A549 treated with AZD2906 at 1 μM for 4 hours (cell line): ENCODE data around the gene HOXD8. TPM values are rescaled to one million over a fixed set of nuclear protein-coding genes. Genes with fewer than 3 reads are reported as not detected.

Source experiments
- total RNA-seq: library from RNA; stranded (reverse); fragments of 200-300 nt; extraction: Qiagen RNA extraction; gene quantifications from 5 replicates; pipeline ENCODE4 v1.2.3, GENCODE V29; 2022

The HOXD8 gene
- total RNA-seq = 5.0 to 6.2 TPM (median 5.3 TPM) in 5 replicates

DNA sequence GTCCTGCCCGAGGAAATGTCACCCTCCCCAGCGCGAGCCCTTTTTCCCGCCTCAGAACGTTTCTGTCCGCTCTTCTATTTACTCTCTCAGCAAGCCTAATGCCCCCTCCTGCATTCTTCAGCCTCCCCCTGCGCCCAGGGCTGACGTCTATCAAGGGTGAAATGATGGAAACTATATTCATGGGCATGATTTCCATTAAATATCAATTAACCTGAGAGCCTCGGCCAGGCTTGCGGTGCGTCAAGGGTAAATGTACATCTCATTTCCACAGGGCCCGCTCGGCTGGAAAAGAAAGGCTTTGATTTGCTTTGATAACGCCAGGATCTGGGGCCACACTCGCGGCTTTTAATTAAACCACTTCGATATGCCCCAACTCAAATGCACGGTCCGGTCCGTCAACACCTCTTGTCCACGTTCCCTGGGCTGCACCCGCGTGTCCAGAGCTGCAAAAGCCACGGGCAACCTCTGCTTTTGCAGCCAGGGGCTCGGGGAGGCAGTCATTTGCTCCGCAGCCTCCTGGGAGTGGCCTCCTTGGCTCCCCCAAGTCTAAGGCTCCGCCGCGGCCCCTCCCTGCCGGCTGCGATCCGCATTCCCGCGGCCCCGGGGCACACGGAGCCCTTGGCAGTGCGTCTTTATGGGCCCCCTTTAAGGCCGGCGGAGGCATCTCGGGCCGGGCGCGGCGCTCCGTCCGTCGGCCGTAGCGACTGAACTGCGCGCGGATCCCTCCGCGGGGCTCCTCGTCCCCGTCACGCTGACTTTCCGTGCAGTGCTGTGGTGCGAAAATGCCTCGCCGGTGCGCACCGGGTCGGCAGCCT, at the start of gene HOXD8:
HOXD8 (plus strand) TSS at position 724 of the 815 bp plus-strand sequence. CDS start 662 bp downstream, outside the sequence.

DNA sequence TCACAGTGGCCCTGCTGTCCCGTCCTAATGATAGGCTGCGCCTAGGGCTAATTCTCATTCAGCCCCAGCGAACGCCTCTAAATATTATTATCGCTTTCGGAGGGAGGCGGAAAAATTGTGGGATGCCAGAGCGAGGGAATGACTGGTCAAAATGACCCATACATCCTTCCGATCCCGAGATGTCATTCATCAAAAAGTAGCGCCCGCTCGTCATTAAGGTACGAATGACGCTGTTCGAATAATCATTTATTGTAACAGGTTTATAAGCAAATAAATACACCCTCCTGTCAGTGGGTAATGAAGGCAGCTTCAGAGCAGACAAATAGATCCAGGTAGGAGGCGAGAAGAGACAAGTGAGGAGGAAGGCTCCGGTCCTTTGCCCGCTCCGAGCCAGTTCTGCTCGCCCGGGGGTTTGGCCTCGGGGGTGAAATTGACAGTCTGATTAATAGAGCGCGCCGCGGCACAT, 45.7 kb upstream of the HOXD8 start, which contains the start of gene EVX2:
EVX2 (minus strand) TSS at position 167 of the 466 bp plus-strand sequence. CDS start 186 bp downstream, outside the sequence.

DNA sequence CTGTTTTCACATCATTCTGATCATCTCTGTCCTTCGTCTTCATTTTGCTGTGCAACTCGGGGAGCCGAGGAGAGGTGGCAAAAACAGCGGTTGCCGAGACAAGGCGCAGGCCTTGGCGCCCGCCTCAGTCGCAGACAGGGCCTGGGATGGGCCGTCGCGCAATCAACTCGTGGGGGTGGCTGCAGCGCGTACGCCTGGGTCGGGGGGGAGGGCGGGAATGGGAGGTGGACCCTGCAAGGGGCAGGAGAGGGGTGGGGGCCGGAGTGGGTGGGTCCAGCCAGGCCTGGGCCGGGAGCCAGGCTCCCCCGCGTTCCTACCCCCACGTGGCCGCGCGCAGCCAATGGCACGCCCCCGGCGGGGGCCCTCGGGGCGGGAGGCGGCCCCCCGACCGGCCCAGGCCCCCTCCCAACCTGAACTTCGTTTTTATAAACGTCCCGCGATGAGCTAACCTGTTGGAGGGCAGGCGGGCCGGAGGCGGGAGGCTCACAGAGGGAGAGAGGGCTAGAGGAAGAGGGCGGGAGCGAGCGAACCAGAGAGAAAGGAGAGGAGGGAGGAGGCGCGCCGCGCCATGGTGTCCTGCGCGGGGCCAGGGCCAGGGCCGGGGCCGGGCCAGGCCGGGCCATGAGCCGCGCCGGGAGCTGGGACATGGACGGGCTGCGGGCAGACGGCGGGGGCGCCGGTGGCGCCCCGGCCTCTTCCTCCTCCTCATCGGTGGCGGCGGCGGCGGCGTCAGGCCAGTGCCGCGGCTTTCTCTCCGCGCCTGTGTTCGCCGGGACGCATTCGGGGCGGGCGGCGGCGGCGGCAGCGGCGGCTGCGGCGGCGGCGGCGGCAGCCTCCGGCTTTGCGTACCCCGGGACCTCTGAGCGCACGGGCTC, 37.0 kb upstream of the HOXD8 start, which contains the start of gene HOXD13:
HOXD13 (plus strand) TSS at position 452 of the 875 bp plus-strand sequence; CDS start at position 622, 170 bp downstream.

DNA sequence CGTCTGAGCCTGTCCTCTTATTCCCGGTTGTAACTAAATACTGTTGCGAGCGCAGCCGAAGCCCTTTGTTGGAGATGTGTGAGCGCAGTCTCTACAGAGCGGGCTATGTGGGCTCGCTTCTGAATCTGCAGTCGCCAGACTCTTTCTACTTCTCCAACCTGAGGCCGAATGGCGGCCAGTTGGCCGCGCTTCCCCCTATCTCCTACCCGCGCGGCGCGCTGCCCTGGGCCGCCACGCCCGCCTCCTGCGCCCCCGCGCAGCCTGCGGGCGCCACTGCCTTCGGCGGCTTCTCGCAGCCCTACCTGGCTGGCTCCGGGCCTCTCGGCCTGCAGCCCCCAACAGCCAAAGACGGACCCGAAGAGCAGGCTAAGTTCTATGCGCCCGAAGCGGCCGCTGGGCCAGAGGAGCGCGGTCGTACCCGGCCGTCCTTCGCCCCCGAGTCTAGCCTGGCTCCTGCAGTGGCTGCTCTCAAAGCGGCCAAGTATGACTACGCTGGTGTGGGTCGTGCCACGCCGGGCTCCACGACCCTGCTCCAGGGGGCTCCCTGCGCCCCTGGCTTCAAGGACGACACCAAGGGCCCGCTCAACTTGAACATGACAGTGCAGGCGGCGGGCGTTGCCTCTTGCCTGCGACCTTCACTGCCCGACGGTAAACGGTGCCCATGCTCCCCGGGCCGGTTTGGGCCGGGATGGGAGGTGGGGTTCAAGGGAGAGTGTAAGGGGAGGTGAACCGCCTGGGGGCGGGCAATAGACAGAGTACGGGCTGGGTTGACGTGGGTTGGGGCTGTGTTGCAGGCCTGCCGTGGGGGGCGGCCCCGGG, 29.6 kb upstream of the HOXD8 start, which contains the start of gene HOXD12:
HOXD12 (plus strand) TSS at position 68 of the 819 bp plus-strand sequence; CDS start at position 75, 7 bp downstream.

DNA sequence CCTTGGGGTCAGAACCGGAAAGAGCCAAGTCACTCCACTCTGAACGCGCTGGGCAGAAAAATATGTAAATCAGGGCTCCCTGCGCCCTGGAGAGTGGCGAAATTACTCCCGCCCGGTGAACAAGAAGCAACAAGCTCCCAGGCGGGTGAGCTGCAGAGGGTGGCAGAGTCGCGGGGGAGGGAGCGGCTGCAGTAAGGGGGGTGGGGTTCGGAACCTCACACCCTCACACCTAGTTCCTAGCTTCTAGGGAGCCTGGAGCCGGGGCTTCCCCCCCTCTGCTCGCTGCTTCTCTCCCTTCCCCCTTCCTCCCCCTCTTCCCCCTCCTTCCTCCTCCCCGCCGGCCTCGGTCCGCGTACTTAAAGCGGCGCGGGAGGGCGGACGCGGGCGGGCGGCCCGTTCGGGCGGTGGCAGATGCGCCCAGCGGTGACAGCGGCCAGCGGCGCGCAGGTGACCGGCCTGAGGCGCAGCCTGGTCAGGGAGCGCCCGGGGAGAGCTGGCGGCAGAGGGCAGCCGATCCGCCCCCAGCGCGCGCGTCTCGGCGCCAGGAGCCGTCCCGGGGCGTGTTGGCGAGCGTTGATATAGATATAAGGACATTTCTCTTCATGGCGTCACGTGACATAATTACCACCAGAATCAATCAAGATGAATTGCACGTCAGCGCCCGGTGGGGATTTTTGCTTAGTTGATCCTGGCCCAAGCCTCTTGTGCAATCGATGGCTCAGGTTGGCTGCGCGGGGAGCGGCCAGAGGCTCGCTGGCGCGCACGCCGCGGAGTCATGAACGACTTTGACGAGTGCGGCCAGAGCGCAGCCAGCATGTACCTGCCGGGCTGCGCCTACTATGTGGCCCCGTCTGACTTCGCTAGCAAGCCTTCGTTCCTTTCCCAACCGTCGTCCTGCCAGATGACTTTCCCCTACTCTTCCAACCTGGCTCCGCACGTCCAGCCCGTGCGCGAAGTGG, 22.6 kb upstream of the HOXD8 start, which contains the start of gene HOXD11:
HOXD11 (plus strand) TSS at position 700 of the 959 bp plus-strand sequence; CDS start at position 776, 76 bp downstream.

DNA sequence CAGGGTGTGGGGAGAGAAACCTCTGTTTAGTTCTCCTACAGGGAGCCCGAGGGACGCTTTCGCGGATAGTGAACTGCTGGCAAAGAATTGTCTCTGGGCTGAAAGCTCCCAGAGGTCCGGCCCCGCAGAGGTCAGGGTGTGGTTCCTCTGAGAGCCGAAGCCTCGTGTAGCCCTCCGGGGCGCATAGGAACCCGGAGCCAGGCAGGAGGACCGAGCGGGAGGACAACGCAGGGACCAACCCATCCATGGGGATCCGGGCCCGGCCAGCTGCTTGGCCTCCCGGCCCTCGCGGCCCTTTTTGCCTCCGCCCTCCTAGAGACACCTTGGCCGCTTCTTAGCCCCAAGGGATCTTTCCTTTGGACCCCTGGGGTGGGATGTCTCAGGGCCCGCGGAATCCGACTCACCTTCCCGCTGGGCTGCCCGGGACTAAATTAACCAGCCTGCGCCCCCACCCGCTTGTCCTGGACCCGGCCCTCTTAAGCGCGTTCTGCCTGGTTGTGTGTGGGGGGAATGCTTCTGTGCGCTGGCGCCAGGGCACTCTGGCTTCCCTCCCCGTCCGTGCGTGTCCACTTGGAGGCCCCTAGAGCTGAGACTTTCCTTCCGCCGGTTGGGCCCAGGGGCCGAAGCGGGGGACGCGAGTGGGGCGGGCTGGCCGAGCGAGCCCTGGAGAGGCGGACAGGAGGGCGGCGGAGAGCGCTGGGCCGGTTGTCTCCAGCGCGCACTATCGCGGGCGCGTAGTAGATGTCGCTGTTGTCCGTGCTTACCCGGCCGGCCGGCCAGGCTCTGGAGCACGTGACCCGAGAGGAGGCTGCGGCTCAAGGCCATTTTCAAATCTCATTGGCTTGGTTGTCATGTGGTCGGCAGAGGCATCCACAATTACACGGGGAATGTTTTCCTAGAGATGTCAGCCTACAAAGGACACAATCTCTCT, 13.4 kb upstream of the HOXD8 start, which contains the start of gene HOXD10:
HOXD10 (plus strand) TSS at position 896 of the 931 bp plus-strand sequence. CDS start 56 bp downstream, outside the sequence.

DNA sequence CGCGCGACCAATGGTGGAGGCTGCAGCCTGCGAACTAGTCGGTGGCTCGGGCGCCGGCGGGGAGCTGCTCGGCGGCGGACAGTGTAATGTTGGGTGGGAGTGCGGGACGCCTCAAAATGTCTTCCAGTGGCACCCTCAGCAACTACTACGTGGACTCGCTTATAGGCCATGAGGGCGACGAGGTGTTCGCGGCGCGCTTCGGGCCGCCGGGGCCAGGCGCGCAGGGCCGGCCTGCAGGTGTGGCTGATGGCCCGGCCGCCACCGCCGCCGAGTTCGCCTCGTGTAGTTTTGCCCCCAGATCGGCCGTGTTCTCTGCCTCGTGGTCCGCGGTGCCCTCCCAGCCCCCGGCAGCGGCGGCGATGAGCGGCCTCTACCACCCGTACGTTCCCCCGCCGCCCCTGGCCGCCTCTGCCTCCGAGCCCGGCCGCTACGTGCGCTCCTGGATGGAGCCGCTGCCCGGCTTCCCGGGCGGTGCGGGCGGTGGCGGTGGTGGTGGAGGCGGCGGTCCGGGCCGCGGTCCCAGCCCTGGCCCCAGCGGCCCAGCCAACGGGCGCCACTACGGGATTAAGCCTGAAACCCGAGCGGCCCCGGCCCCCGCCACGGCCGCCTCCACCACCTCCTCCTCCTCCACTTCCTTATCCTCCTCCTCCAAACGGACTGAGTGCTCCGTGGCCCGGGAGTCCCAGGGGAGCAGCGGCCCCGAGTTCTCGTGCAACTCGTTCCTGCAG, 6.7 kb upstream of the HOXD8 start, which contains the start of gene HOXD9:
HOXD9 (plus strand) TSS at position 37 of the 728 bp plus-strand sequence; CDS start at position 87, 50 bp downstream.

DNA sequence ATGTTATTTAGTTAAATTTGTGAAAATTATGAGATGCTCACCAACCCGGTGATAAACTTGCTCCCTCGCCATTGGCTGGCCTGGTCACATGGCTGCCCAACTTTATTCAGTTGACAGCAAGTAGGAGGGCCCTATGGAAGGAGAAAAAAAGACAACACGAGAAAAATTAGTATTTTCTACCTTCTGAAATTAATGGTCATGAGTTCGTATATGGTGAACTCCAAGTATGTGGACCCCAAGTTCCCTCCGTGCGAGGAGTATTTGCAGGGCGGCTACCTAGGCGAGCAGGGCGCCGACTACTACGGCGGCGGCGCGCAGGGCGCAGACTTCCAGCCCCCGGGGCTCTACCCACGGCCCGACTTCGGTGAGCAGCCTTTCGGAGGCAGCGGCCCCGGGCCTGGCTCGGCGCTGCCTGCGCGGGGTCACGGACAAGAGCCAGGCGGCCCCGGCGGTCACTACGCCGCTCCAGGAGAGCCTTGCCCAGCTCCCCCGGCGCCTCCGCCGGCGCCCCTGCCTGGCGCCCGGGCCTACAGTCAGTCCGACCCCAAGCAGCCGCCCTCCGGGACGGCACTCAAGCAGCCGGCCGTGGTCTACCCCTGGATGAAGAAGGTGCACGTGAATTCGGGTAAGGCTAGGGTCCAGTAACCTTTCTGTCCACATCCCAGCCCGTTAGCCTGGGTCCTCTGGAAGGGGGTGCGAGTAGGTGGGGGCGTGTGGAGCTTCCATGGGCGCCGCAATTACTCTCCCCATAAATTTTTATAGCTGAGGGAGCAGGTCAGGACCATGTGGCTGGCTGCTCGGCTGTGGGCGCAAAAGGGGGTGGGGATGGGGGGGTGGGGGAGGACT, 22.2 kb downstream of the HOXD8 start, which contains the start of gene HOXD4:
HOXD4 (plus strand) TSS at position 109 of the 846 bp plus-strand sequence; CDS start at position 193, 84 bp downstream.

DNA sequence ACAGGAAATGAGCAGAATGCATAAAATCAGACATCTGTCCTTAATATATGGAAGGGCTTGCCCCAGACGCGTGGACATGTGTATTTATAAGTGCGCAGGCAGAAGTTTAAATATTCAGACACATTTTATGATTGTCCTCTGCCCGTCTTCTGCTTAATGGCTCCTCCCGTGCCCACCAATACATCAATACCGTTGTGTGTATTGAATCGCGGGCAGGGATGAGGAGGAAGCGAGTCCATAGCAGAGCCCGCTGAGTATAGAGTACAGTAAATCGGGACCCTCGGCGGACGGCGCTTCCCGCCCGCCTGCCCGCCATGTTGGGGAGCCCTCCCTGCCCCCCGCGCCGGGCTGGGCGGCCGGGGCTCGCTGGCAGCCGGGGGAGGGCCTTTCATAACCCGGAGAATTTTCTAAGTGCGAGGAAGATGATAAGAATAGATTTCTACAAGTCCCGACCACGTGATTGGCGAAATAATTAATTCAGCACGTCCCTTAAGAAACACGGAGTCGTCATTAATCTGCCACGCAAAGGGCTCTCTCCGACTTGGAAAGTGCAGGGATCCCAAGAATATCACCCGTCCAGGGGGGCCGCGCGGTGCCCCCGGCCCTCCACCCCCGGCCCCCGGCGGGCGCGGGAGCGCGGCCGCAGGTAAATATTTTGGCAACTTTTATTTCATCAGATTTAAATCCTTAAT, 27.4 kb downstream of the HOXD8 start, which contains the start of gene HOXD3:
HOXD3 (plus strand) TSS at position 501 of the 692 bp plus-strand sequence. CDS start 11,808 bp downstream, outside the sequence.

Other genes with a start within 250 kb of the HOXD8 start
- 10.8 to 15.0 TPM (median 12.9 TPM) in 5 replicates for gene LNPK, start 127.4 kb upstream of the HOXD8 start, total RNA-seq
- 0.01 TPM in 1 of 5 replicates, not detected in the others for gene EVX2, start 45.7 kb upstream of the HOXD8 start, total RNA-seq
- 0.07 to 0.27 TPM (median 0.18 TPM) in 5 replicates for gene HOXD13, start 37.0 kb upstream of the HOXD8 start, total RNA-seq
- gene HOXD12, start 29.9 kb upstream of the HOXD8 start, total RNA-seq = not detected in 5 replicates
- gene HOXD11, start 22.4 kb upstream of the HOXD8 start, total RNA-seq = 5.2 to 6.9 TPM (median 6.5 TPM) in 5 replicates
- gene HOXD10, start 12.9 kb upstream of the HOXD8 start, total RNA-seq = 4.4 to 5.7 TPM (median 5.2 TPM) in 5 replicates
- gene HOXD9, start 7.0 kb upstream of the HOXD8 start, total RNA-seq = 0.83 to 1.6 TPM (median 1.2 TPM) in 5 replicates
- 0.15 to 0.52 TPM (median 0.38 TPM) in 5 replicates for gene HOXD4, start 21.8 kb downstream of the HOXD8 start, total RNA-seq
- gene HOXD3, start 27.6 kb downstream of the HOXD8 start, total RNA-seq = 0.06 to 0.16 TPM (median 0.09 TPM) in 5 replicates
- gene HOXD1, start 59.0 kb downstream of the HOXD8 start, total RNA-seq = 0.08 to 0.27 TPM (median 0.26 TPM) in 5 replicates
- gene MTX2, start 139.7 kb downstream of the HOXD8 start, total RNA-seq = 38.4 to 40.7 TPM (median 40.0 TPM) in 5 replicates